HG03045 (cell line): ENCODE measurements around the gene CD2.

ENCODE experiments used
- ATAC-seq: cut with Tn5 transposase; IDR thresholded peaks from one replicate; pipeline ENCODE4 v1.9.1; 2021; ENCODE audit warnings: mild to moderate bottlenecking, moderate library complexity; ENCODE audit not compliant: unreplicated experiment

Gene CD2

GRCh38 chr1:116811321-116811720 is 57.1 kb downstream of the CD2 start:
- no peak for ATAC-seq

- no peak for ATAC-seq
These were observed 60.9 kb downstream of the CD2 start for GRCh38 chr1:116814926-116815723.

- ATAC-seq = no peak
These were observed 63.4 kb downstream of the CD2 start for GRCh38 chr1:116817582-116818064.
